Gastrocnemius medialis (tissue), 4 donors: ENCODE results near the gene CDADC1. TPM values are rescaled to one million over a fixed set of nuclear protein-coding genes. Genes with fewer than 3 reads are reported as not detected.

Source experiments
- ATAC-seq, 2 donors: fragments of 150-250 bp; one replicate each; pipeline ENCODE4 v1.9.1; 2016
- DNase-seq, 2 donors: peaks; one replicate each; pipeline ENCODE4 v3.0.0-alpha.2; 2019
- H3K27ac ChIP-seq, 4 donors: fragments of 200-600 bp; sonication (generic); 1 replicate in 1 of 4; 2 replicates in 3 of 4; pipeline ENCODE4 v1.5.1; 2016 to 2018; ENCODE audit warnings: mild to moderate bottlenecking in 2 of 4, moderate library complexity in 1 of 4
- H3K27me3 ChIP-seq, 3 donors: fragments of 200-600 bp; sonication (generic) in 2 of 3; 1 replicate in 1 of 3; 2 replicates in 2 of 3; pipeline versions ENCODE4 v1.5.1 to v1.6.0; 2016 to 2019; ENCODE audit warnings: mild to moderate bottlenecking in 1 of 3, moderate library complexity in 1 of 3
- H3K36me3 ChIP-seq, 2 donors: fragments of 200-600 bp; sonication (generic) in 1 of 2; one replicate each; pipeline ENCODE4 v1.5.1; 2017 to 2018
- H3K4me1 ChIP-seq, 2 donors: fragments of 200-600 bp; sonication (generic) in 1 of 2; one replicate each; pipeline ENCODE4 v1.5.1; 2016 to 2017; ENCODE audit warnings: mild to moderate bottlenecking in 2 of 2
- H3K4me3 ChIP-seq, 4 donors: fragments of 200-600 bp; sonication (generic) in 3 of 4; 1 replicate in 1 of 4; 2 replicates in 3 of 4; pipeline ENCODE4 v1.5.1; 2016 to 2019; ENCODE audit warnings: mild to moderate bottlenecking in 2 of 4
- H3K9me3 ChIP-seq, 3 donors: fragments of 200-600 bp; sonication (generic) in 2 of 3; 1 replicate in 1 of 3; 2 replicates in 2 of 3; pipeline ENCODE4 v1.5.1; 2016 to 2019
- CTCF ChIP-seq, 5 experiments: fragments of 450-650 bp in 3 of 5; fragments of 200-600 bp in 2 of 5; sonication (generic) in 2 of 5; IDR thresholded peaks in 4 of 5; conservative IDR thresholded peaks in 1 of 5; 1 replicate in 4 of 5; 2 replicates in 1 of 5; pipeline ENCODE4 v1.5.1; 2016 to 2019; ENCODE audit warnings: antibody characterized with exemption in 5 of 5, mild to moderate bottlenecking in 3 of 5, moderate library complexity in 3 of 5
- POLR2A ChIP-seq, 2 donors: fragments of 450-650 bp; IDR thresholded peaks; one replicate each; pipeline ENCODE4 v1.6.1; 2017; ENCODE audit warnings: antibody characterized with exemption in 2 of 2, mild to moderate bottlenecking in 2 of 2, moderate library complexity in 2 of 2
- in situ Hi-C, 4 donors: fragments of 200-750 bp; cut with MboI; loops; one replicate each; pipeline versions ENCODE4 v1.15.0 to v1.8.0; 2017; ENCODE audit warnings: low sequenced_read_pairs in 4 of 4
- intact Hi-C: fragments of 100-400 bp; cut with DNase I; formaldehyde crosslinking; loops from one replicate; pipeline ENCODE4 v1.15.1; 2023; ENCODE audit warnings: low total_unique reads
- total RNA-seq, 4 donors: library from RNA; depleted of rRNA; stranded (reverse); fragments of >200 nt; gene quantifications; one replicate each; pipeline versions ENCODE4 v1.1.0 to v1.2.3, GENCODE V29; 2016

Gene CDADC1
- total RNA-seq, 4 donors from 2014 or later, result 1.00 to 8.6 (median 3.9) TPM

DNA sequence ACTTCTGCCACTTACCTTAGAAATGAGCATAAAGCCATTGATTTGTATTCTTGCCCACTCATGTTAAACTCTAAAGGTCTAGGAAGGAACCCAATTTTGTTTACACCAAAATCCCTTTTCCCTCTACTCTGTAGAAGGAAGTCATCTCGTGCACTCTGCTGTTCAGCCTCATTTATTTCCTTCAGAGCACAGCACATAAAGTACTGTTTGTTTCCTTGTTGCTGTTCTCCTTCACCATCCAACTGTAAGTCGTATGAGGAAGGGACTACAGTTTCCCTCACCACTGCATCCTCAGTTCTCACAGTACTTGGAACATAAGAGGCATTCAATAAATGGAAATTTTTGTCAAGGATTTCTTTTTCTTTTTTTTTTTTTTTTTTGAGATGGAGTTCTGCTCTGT, 24.6 kb downstream of the CDADC1 start:
- DNase-seq (no peak), ATAC-seq (no peak)
- TF ChIP-seq CTCF (IDR thresholded peaks at IDR 0.05 in 4 of 5, conservative IDR thresholded peaks at IDR 0.05 in 1 of 5) (no peak), POLR2A (IDR thresholded peaks at IDR 0.05) (no peak)
- H3K27ac ChIP-seq, result no peak overlapping the region
- no peak overlapping the region for H3K4me3 ChIP-seq
- no peaks in the 10 kb centered on the region for H3K9me3 ChIP-seq
- in situ Hi-C loops, result no loop called here
- peaks cover 0 to 13% of the 10 kb centered on the region in 2 donors for H3K36me3 ChIP-seq
- H3K4me1 ChIP-seq, result no peaks in the 10 kb centered on the region
- intact Hi-C loops, result no loop called here
- H3K27me3 ChIP-seq, result no peaks in the 10 kb centered on the region

DNA sequence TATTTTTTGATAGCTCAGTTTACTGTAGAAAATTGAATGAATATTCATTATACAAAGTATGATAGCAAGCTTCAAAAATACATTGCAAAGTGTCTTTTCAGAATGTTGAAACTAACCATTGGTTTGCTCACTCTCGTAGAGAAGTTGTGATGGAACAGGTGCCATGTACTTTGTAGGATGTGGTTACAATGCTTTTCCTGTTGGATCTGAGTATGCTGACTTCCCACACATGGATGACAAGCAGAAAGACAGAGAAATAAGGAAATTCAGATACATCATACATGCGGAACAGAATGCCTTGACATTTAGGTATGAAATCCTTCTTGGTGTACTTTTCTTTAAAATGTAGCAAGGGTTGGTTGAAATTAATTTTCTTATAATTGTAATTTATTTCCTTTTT, 30.5 kb downstream of the CDADC1 start:
- Histone ChIP-seq H3K36me3 (peaks cover 0 to 14% of the 10 kb centered on the region in 2 donors), H3K4me3 (no peak overlapping the region), H3K27ac (no peak overlapping the region), H3K9me3 (no peaks in the 10 kb centered on the region), H3K27me3 (no peaks in the 10 kb centered on the region), H3K4me1 (no peaks in the 10 kb centered on the region)
- no peak for DNase-seq
- intact Hi-C loops, result no loop called here
- in situ Hi-C loops, result no loop called here
- no peak for ATAC-seq
- TF ChIP-seq POLR2A (IDR thresholded peaks at IDR 0.05) (no peak), CTCF (IDR thresholded peaks at IDR 0.05 in 4 of 5, conservative IDR thresholded peaks at IDR 0.05 in 1 of 5) (no peak)

DNA sequence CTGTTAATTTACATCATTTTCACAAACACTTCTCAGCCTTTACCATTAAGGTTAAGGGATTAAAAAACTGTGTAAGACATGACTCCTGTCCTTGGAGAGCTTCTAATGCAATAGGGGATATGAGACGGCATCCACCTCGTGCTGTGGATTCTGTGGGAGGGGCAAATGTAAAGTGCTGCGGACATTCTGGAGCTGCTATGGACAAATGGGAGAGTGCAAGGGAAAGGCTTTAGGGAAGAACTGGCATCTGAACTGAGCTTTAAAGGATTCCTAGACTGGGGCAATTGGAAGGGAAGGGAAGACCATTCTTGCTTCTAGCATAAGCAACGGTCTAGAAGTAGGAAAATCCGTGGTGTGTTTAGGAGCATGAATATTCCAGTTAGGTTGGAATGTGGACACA, 31.4 kb downstream of the CDADC1 start:
- DNase-seq, result no peak
- no peak for ATAC-seq
- H3K4me3 ChIP-seq, result no peak overlapping the region
- TF ChIP-seq POLR2A (IDR thresholded peaks at IDR 0.05) (no peak), CTCF (IDR thresholded peaks at IDR 0.05 in 4 of 5, conservative IDR thresholded peaks at IDR 0.05 in 1 of 5) (no peak)
- H3K36me3 ChIP-seq, result peaks cover 0 to 14% of the 10 kb centered on the region in 2 donors
- H3K4me1 ChIP-seq, result no peaks in the 10 kb centered on the region
- no peaks in the 10 kb centered on the region for H3K27me3 ChIP-seq
- intact Hi-C loops (no loop called here), in situ Hi-C loops (no loop called here)
- H3K27ac ChIP-seq, result no peak overlapping the region
- H3K9me3 ChIP-seq, result no peaks in the 10 kb centered on the region

- in situ Hi-C loops, result loop anchor here in 1 of 4 donors (5.0 kb wide), 1 partner anchor 178 kb away; no protein-coding TSS in a partner anchor
- TF ChIP-seq POLR2A (IDR thresholded peaks at IDR 0.05) (no peak), CTCF (IDR thresholded peaks at IDR 0.05 in 4 of 5, conservative IDR thresholded peaks at IDR 0.05 in 1 of 5) (no peak)
- ATAC-seq (no peak), DNase-seq (no peak)
- Histone ChIP-seq H3K9me3 (no peaks in the 10 kb centered on the region), H3K27ac (no peak overlapping the region), H3K4me1 (no peaks in the 10 kb centered on the region), H3K27me3 (no peaks in the 10 kb centered on the region), H3K36me3 (peaks cover 0 to 14% of the 10 kb centered on the region in 2 donors), H3K4me3 (no peak overlapping the region)
- intact Hi-C loops, result loop anchor here (2.0 kb wide), 1 partner anchor 181 kb away; no protein-coding TSS in a partner anchor
These were observed 32.2 kb downstream of the CDADC1 start for GRCh38 chr13:49279885-49280284.

DNA sequence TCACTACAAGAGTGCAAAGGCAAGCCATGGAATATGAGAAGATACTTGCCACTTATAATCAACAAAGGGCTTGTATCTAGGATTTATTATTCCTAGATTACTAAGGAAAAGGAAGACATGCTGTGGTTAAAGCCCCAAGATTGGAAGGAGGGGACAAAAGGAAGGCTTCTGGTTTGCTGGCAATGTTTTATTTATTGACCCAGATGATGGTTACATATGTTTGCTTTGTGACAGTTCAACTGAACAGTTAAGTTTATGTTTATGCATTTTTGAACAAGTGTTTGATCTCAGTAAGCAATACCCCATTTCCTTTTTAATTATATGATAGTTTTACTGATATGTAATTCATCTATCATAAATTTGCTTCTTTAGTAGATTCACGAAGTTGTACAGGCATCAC, 40.3 kb downstream of the CDADC1 start:
- peaks cover 0 to 14% of the 10 kb centered on the region in 2 donors for H3K36me3 ChIP-seq
- no peak for ATAC-seq
- intact Hi-C loops, result no loop called here
- H3K27ac ChIP-seq, result no peak overlapping the region
- TF ChIP-seq CTCF (IDR thresholded peaks at IDR 0.05 in 4 of 5, conservative IDR thresholded peaks at IDR 0.05 in 1 of 5) (no peak), POLR2A (IDR thresholded peaks at IDR 0.05) (no peak)
- no peaks in the 10 kb centered on the region for H3K27me3 ChIP-seq
- no peak overlapping the region for H3K4me3 ChIP-seq
- DNase-seq, result no peak
- H3K4me1 ChIP-seq, result peaks cover 0 to 3% of the 10 kb centered on the region in 2 donors
- H3K9me3 ChIP-seq, result no peaks in the 10 kb centered on the region
- in situ Hi-C loops, result no loop called here
